Activated naive CD4-positive, alpha-beta T cell treated with anti-CD3 and anti-CD28 coated beads for 36 hours (primary cell): ENCODE data around the gene SH3BP5. TPM values are rescaled to one million over a fixed set of nuclear protein-coding genes. Genes with fewer than 3 reads are reported as not detected.

Experiments used
- CTCF ChIA-PET: fragments of 350-600 bp; sonication (Branson Sonifier 250); formaldehyde crosslinking; loops from one replicate; lab custom pipeline; 2021; ENCODE audit warnings: antibody characterized with exemption; lab: Charles Lee
- DNase-seq: peaks from one replicate; pipeline ENCODE4 v3.0.0-alpha.2; 2020
- H3K27ac Mint-ChIP-seq: one replicate; pipeline ENCODE4 v1.8.0; 2021; ENCODE audit warnings: mild to moderate bottlenecking, mixed read lengths
- H3K27me3 Mint-ChIP-seq: one replicate; pipeline ENCODE4 v1.8.0; 2021; ENCODE audit warnings: low read depth, mixed read lengths
- H3K36me3 Mint-ChIP-seq: one replicate; pipeline ENCODE4 v1.8.0; 2021; ENCODE audit warnings: low read depth, mixed read lengths
- H3K4me1 Mint-ChIP-seq: one replicate; pipeline ENCODE4 v1.8.0; 2021; ENCODE audit warnings: low read depth, mixed read lengths
- H3K4me3 Mint-ChIP-seq: one replicate; pipeline ENCODE4 v1.8.0; 2021; ENCODE audit warnings: mild to moderate bottlenecking, moderate library complexity, mixed read lengths
- H3K9me3 Mint-ChIP-seq: one replicate; pipeline ENCODE4 v1.8.0; 2021; ENCODE audit warnings: mixed read lengths
- intact Hi-C: fragments of 100-400 bp; cut with micrococcal nuclease; formaldehyde crosslinking; loops from one replicate; pipeline ENCODE4 v1.15.1; 2023
- total RNA-seq, 2 experiments: library from RNA; stranded (reverse); gene quantifications; one replicate each; pipeline ENCODE4 v1.2.3, GENCODE V29; 2021

SH3BP5 gene
- total RNA-seq, 2 experiments from 2014 or later, result 7.9 to 9.0 TPM

- no peak for DNase-seq
- no peaks in the 10 kb centered on the region for H3K9me3 Mint-ChIP-seq
- H3K36me3 Mint-ChIP-seq, result peaks cover 4% of the 10 kb centered on the region
- intact Hi-C loops, result no loop called here
- CTCF ChIA-PET, result no interaction called here
- H3K4me3 Mint-ChIP-seq, result no peak overlapping the region
- peaks cover 16% of the 10 kb centered on the region for H3K4me1 Mint-ChIP-seq
- no peaks in the 10 kb centered on the region for H3K27me3 Mint-ChIP-seq
- peak overlapping the region; percentile 67 for H3K27ac Mint-ChIP-seq
Measured at GRCh38 chr3:15261274-15261673, 71.1 kb downstream of the SH3BP5 start.

- peaks cover 4% of the 10 kb centered on the region for H3K36me3 Mint-ChIP-seq
- H3K9me3 Mint-ChIP-seq, result no peaks in the 10 kb centered on the region
- CTCF ChIA-PET, result interaction anchor here (0.9 to 1.9 kb wide), 5 partner anchors 8 to 145 kb away, joined by 3 to 11 read pairs (median 5); no protein-coding TSS in a partner anchor
- H3K27me3 Mint-ChIP-seq, result no peaks in the 10 kb centered on the region
- H3K27ac Mint-ChIP-seq, result peak overlapping the region; percentile 67
- peaks cover 12% of the 10 kb centered on the region for H3K4me1 Mint-ChIP-seq
- no peak overlapping the region for H3K4me3 Mint-ChIP-seq
- intact Hi-C loops, result no loop called here
- no peak for DNase-seq
Measured at GRCh38 chr3:15260531-15260930, 71.9 kb downstream of the SH3BP5 start.

- intact Hi-C loops, result no loop called here
- Mint-ChIP-seq H3K4me1 (no peaks in the 10 kb centered on the region), H3K36me3 (peaks cover 6% of the 10 kb centered on the region), H3K27me3 (no peaks in the 10 kb centered on the region), H3K27ac (peak overlapping the region; percentile 55), H3K4me3 (no peak overlapping the region), H3K9me3 (no peaks in the 10 kb centered on the region)
- CTCF ChIA-PET, result interaction anchor here (1.5 to 3.8 kb wide), 2 partner anchors 8 to 122 kb away, joined by 3 to 21 read pairs; no protein-coding TSS in a partner anchor
- DNase-seq, result no peak
Measured at GRCh38 chr3:15258720-15259119, 73.7 kb downstream of the SH3BP5 start.

- DNase-seq, result no peak
- peaks cover 11% of the 10 kb centered on the region for H3K36me3 Mint-ChIP-seq
- H3K9me3 Mint-ChIP-seq, result no peaks in the 10 kb centered on the region
- no peak overlapping the region for H3K4me3 Mint-ChIP-seq
- H3K27me3 Mint-ChIP-seq, result no peaks in the 10 kb centered on the region
- H3K27ac Mint-ChIP-seq, result no peak overlapping the region
- CTCF ChIA-PET, result interaction anchor here (0.8 to 3.8 kb wide), 4 partner anchors 10 to 148 kb away, joined by 4 to 21 read pairs (median 4); partner anchors contain the start of gene CAPN7
- peaks cover 7% of the 10 kb centered on the region for H3K4me1 Mint-ChIP-seq
- intact Hi-C loops, result no loop called here
Measured at GRCh38 chr3:15256861-15257341, 75.5 kb downstream of the SH3BP5 start.

GRCh38 chr3:15255215-15255614 lies 77.2 kb downstream of the SH3BP5 start:
- H3K9me3 Mint-ChIP-seq, result no peaks in the 10 kb centered on the region
- peaks cover 18% of the 10 kb centered on the region for H3K36me3 Mint-ChIP-seq
- DNase-seq, result no peak
- H3K4me3 Mint-ChIP-seq, result no peak overlapping the region
- CTCF ChIA-PET, result interaction anchor here (0.7 to 3.8 kb wide), 3 partner anchors 9 to 125 kb away, joined by 3 to 21 read pairs (median 3); no protein-coding TSS in a partner anchor
- peak overlapping the region; percentile 0 for H3K27ac Mint-ChIP-seq
- intact Hi-C loops, result no loop called here
- H3K4me1 Mint-ChIP-seq, result peaks cover 7% of the 10 kb centered on the region
- H3K27me3 Mint-ChIP-seq, result no peaks in the 10 kb centered on the region

- Mint-ChIP-seq H3K27ac (peak overlapping the region; percentile 77), H3K27me3 (no peaks in the 10 kb centered on the region)
- CTCF ChIA-PET, result interaction anchor here (0.6 to 2.2 kb wide), 2 partner anchors 15 to 46 kb away, joined by 3 to 9 read pairs; no protein-coding TSS in a partner anchor
Measured at GRCh38 chr3:15253023-15253697, 79.2 kb downstream of the SH3BP5 start.

GRCh38 chr3:15246186-15246585 lies 86.2 kb downstream of the SH3BP5 start:
- intact Hi-C loops, result no loop called here
- CTCF ChIA-PET, result interaction anchor here (1.1 kb wide), 1 partner anchor 21 kb away, joined by 4 read pairs; no protein-coding TSS in a partner anchor
- H3K27ac Mint-ChIP-seq, result no peak overlapping the region
- peaks cover 3% of the 10 kb centered on the region for H3K4me1 Mint-ChIP-seq
- no peak overlapping the region for H3K4me3 Mint-ChIP-seq
- H3K36me3 Mint-ChIP-seq, result peaks cover 20% of the 10 kb centered on the region
- DNase-seq, result no peak
- no peaks in the 10 kb centered on the region for H3K27me3 Mint-ChIP-seq
- no peaks in the 10 kb centered on the region for H3K9me3 Mint-ChIP-seq

More at GRCh38 chr3:15253023-15253697, 79.2 kb downstream of the SH3BP5 start:
- H3K36me3 Mint-ChIP-seq, result peaks cover 15% of the 10 kb centered on the region
- intact Hi-C loops, result loop anchor here (5.0 kb wide), 1 partner anchor 146 kb away; no protein-coding TSS in a partner anchor
- no peak overlapping the region for H3K4me3 Mint-ChIP-seq
- DNase-seq, result no peak
- H3K4me1 Mint-ChIP-seq, result peaks cover 7% of the 10 kb centered on the region
- no peaks in the 10 kb centered on the region for H3K9me3 Mint-ChIP-seq

- peaks cover 3% of the 10 kb centered on the region for H3K4me1 Mint-ChIP-seq
- peaks cover 19% of the 10 kb centered on the region for H3K36me3 Mint-ChIP-seq
- DNase-seq, result no peak
- H3K27ac Mint-ChIP-seq, result no peak overlapping the region
- CTCF ChIA-PET, result no interaction called here
- H3K9me3 Mint-ChIP-seq, result no peaks in the 10 kb centered on the region
- no peak overlapping the region for H3K4me3 Mint-ChIP-seq
- intact Hi-C loops, result no loop called here
- no peaks in the 10 kb centered on the region for H3K27me3 Mint-ChIP-seq
Measured at GRCh38 chr3:15243822-15244482, 88.4 kb downstream of the SH3BP5 start.

GRCh38 chr3:15241341-15241740 lies 91.0 kb downstream of the SH3BP5 start:
- intact Hi-C loops, result loop anchor here (1.0 kb wide), 1 partner anchor 137 kb away; no protein-coding TSS in a partner anchor
- Mint-ChIP-seq H3K36me3 (peaks cover 15% of the 10 kb centered on the region), H3K4me3 (no peak overlapping the region), H3K27me3 (no peaks in the 10 kb centered on the region), H3K9me3 (no peaks in the 10 kb centered on the region), H3K4me1 (peaks cover 3% of the 10 kb centered on the region), H3K27ac (no peak overlapping the region)
- CTCF ChIA-PET, result interaction anchor here (0.7 to 2.7 kb wide), 4 partner anchors 14 to 165 kb away, joined by 3 to 11 read pairs (median 3); no protein-coding TSS in a partner anchor
- peak; percentile 69 for DNase-seq

GRCh38 chr3:15229262-15229661 lies 103.1 kb downstream of the SH3BP5 start:
- H3K27me3 Mint-ChIP-seq, result no peaks in the 10 kb centered on the region
- peaks cover 1% of the 10 kb centered on the region for H3K36me3 Mint-ChIP-seq
- H3K27ac Mint-ChIP-seq, result no peak overlapping the region
- no peak overlapping the region for H3K4me3 Mint-ChIP-seq
- H3K9me3 Mint-ChIP-seq, result no peaks in the 10 kb centered on the region
- CTCF ChIA-PET, result no interaction called here
- DNase-seq, result no peak
- intact Hi-C loops, result no loop called here
- no peaks in the 10 kb centered on the region for H3K4me1 Mint-ChIP-seq

- peaks cover 3% of the 10 kb centered on the region for H3K36me3 Mint-ChIP-seq
- no peak for DNase-seq
- intact Hi-C loops, result no loop called here
- H3K4me3 Mint-ChIP-seq, result no peak overlapping the region
- no peaks in the 10 kb centered on the region for H3K9me3 Mint-ChIP-seq
- no peaks in the 10 kb centered on the region for H3K4me1 Mint-ChIP-seq
- H3K27me3 Mint-ChIP-seq, result no peaks in the 10 kb centered on the region
- CTCF ChIA-PET, result interaction anchor here (0.9 to 1.5 kb wide), 2 partner anchors 9 to 25 kb away, joined by 3 read pairs; no protein-coding TSS in a partner anchor
- no peak overlapping the region for H3K27ac Mint-ChIP-seq
Measured at GRCh38 chr3:15228147-15228546, 104.2 kb downstream of the SH3BP5 start.
